SK-N-SH (cell line): ENCODE data around the gene AUTS2.

Experiments used
- EP300 ChIP-seq, 2 experiments: IDR thresholded peaks; 2 replicates each; pipeline versions ENCODE4 v1.4.0 to v1.6.1; 2012; ENCODE audit warnings: borderline replicate concordance in 1 of 2, low read depth in 1 of 2, low read length in 1 of 2
- JUND ChIP-seq: IDR thresholded peaks from 2 replicates; pipeline ENCODE4 v1.4.0; 2012
- MAX ChIP-seq: IDR thresholded peaks from 2 replicates; pipeline ENCODE4 v1.4.0; 2012; ENCODE audit warnings: low read depth
- NFIC ChIP-seq: IDR thresholded peaks from 2 replicates; pipeline ENCODE4 v1.4.0; 2012; ENCODE audit warnings: borderline replicate concordance
- NRF1 ChIP-seq: IDR thresholded peaks from 2 replicates; pipeline ENCODE4 v1.6.1; 2012; ENCODE audit warnings: low read depth, mild to moderate bottlenecking, low read length
- POLR2AphosphoS5 ChIP-seq: IDR thresholded peaks from 2 replicates; pipeline ENCODE4 v1.6.1; 2012; ENCODE audit warnings: low read depth, low read length
- RXRA ChIP-seq: IDR thresholded peaks from 2 replicates; pipeline ENCODE4 v1.4.0; 2012; ENCODE audit warnings: low read depth, mild to moderate bottlenecking, borderline replicate concordance
- TCF12 ChIP-seq: IDR thresholded peaks from 2 replicates; pipeline ENCODE4 v1.4.0; 2012
- TF ChIP-seq, protein P1 (sequence below): fragments of 200-600 bp; sonication (generic); IDR thresholded peaks from 2 replicates; pipeline ENCODE4 v1.6.1; 2017; ENCODE audit warnings: antibody characterized with exemption, mild to moderate bottlenecking, moderate library complexity

GRCh38 chr7:70630818-70631457 is 1032.7 kb downstream of the AUTS2 start:
- TF ChIP-seq TCF12 (no peak), RXRA (no peak), POLR2AphosphoS5 (no peak), JUND (no peak), NRF1 (no peak), EP300 (IDR thresholded peaks at IDR 0.05; ENCODE audit: borderline replicate concordance in 1 of 2, low read depth in 1 of 2, low read length in 1 of 2) (no peak), MAX (no peak), NFIC (no peak)
- TF ChIP-seq, protein P1, sequence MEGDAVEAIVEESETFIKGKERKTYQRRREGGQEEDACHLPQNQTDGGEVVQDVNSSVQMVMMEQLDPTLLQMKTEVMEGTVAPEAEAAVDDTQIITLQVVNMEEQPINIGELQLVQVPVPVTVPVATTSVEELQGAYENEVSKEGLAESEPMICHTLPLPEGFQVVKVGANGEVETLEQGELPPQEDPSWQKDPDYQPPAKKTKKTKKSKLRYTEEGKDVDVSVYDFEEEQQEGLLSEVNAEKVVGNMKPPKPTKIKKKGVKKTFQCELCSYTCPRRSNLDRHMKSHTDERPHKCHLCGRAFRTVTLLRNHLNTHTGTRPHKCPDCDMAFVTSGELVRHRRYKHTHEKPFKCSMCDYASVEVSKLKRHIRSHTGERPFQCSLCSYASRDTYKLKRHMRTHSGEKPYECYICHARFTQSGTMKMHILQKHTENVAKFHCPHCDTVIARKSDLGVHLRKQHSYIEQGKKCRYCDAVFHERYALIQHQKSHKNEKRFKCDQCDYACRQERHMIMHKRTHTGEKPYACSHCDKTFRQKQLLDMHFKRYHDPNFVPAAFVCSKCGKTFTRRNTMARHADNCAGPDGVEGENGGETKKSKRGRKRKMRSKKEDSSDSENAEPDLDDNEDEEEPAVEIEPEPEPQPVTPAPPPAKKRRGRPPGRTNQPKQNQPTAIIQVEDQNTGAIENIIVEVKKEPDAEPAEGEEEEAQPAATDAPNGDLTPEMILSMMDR, result no peak
